Mesenchymal stem cell (in vitro differentiated cells and primary cell): ENCODE results near the gene SMARCD3.

ENCODE experiments used
- DNase-seq: peaks from one replicate; pipeline ENCODE4 v3.0.0-alpha.2; 2013
- H2AFZ ChIP-seq: one replicate; pipeline ENCODE4 v1.6.1; 2013; ENCODE audit warnings: low read depth, mild to moderate bottlenecking, control low read depth, inconsistent platforms, low read length, moderate library complexity
- H2AK5ac ChIP-seq: 2 replicates; pipeline ENCODE4 v1.6.1; 2013; ENCODE audit warnings: low read length, moderate library complexity, mild to moderate bottlenecking, inconsistent platforms; ENCODE audit not compliant: severe bottlenecking
- H2BK120ac ChIP-seq: one replicate; pipeline ENCODE4 v1.6.1; 2013; ENCODE audit warnings: low read depth, mild to moderate bottlenecking, inconsistent platforms, low read length, moderate library complexity
- H2BK12ac ChIP-seq, 2 experiments: one replicate each; pipeline ENCODE4 v1.6.1; 2013; ENCODE audit warnings: inconsistent platforms in 2 of 2, low read length in 2 of 2, mild to moderate bottlenecking in 2 of 2, moderate library complexity in 2 of 2, control low read depth in 1 of 2
- H2BK15ac ChIP-seq: one replicate; pipeline ENCODE4 v1.6.1; 2013; ENCODE audit warnings: mild to moderate bottlenecking, low read depth, inconsistent platforms; ENCODE audit not compliant: poor library complexity, severe bottlenecking
- H2BK5ac ChIP-seq: 2 replicates; pipeline ENCODE4 v1.6.1; 2013; ENCODE audit warnings: low read depth, mild to moderate bottlenecking, low read length, control low read depth, inconsistent platforms; ENCODE audit not compliant: poor library complexity, severe bottlenecking
- H3K14ac ChIP-seq, 2 experiments: one replicate each; pipeline ENCODE4 v1.6.1; 2013; ENCODE audit warnings: inconsistent platforms in 2 of 2, low read length in 2 of 2, control low read depth in 1 of 2, mild to moderate bottlenecking in 1 of 2, moderate library complexity in 1 of 2
- H3K18ac ChIP-seq, 2 experiments: one replicate each; pipeline ENCODE4 v1.6.1; 2013; ENCODE audit warnings: inconsistent platforms in 2 of 2, low read length in 2 of 2, control low read depth in 1 of 2, low read depth in 1 of 2, mild to moderate bottlenecking in 1 of 2
- H3K23ac ChIP-seq, 2 experiments: one replicate each; pipeline ENCODE4 v1.6.1; 2013; ENCODE audit warnings: inconsistent platforms in 2 of 2, low read length in 2 of 2, mild to moderate bottlenecking in 2 of 2, moderate library complexity in 2 of 2, control low read depth in 1 of 2
- H3K27ac ChIP-seq: 2 replicates; pipeline ENCODE4 v1.5.1; 2013; ENCODE audit warnings: mild to moderate bottlenecking, moderate library complexity, low read length, control low read depth, inconsistent platforms; ENCODE audit not compliant: poor library complexity, severe bottlenecking
- H3K27me3 ChIP-seq, 2 experiments: 2 replicates each; pipeline versions ENCODE4 v1.6.1 to v1.7.0; 2013; ENCODE audit warnings: low read length in 2 of 2, mild to moderate bottlenecking in 2 of 2, moderate library complexity in 2 of 2, control low read depth in 1 of 2, inconsistent platforms in 1 of 2; ENCODE audit not compliant: control insufficient read depth in 1 of 2, insufficient read depth in 1 of 2
- H3K36me3 ChIP-seq, 2 experiments: 2 replicates each; pipeline versions ENCODE4 v1.6.1 to v1.7.0; 2013; ENCODE audit warnings: low read length in 2 of 2, control low read depth in 1 of 2, inconsistent platforms in 1 of 2, low read depth in 1 of 2, mild to moderate bottlenecking in 1 of 2; ENCODE audit not compliant: insufficient read depth in 2 of 2, control insufficient read depth in 1 of 2
- H3K4ac ChIP-seq, 2 experiments: one replicate each; pipeline ENCODE4 v1.6.1; 2013; ENCODE audit warnings: inconsistent platforms in 2 of 2, low read length in 2 of 2, mild to moderate bottlenecking in 2 of 2, moderate library complexity in 2 of 2, control low read depth in 1 of 2, low read depth in 1 of 2
- H3K4me1 ChIP-seq: 2 replicates; pipeline ENCODE4 v1.6.1; 2013; ENCODE audit warnings: low read depth, low read length, control low read depth; ENCODE audit not compliant: control insufficient read depth, insufficient read depth
- H3K4me2 ChIP-seq: 2 replicates; pipeline ENCODE4 v1.6.1; 2013; ENCODE audit warnings: low read length, mild to moderate bottlenecking, inconsistent platforms; ENCODE audit not compliant: poor library complexity, severe bottlenecking
- H3K4me3 ChIP-seq, 2 experiments: 2 replicates each; pipeline versions ENCODE4 v1.5.1 to v1.7.0; 2013; ENCODE audit warnings: low read length in 2 of 2, mild to moderate bottlenecking in 2 of 2, control low read depth in 1 of 2, low read depth in 1 of 2; ENCODE audit not compliant: insufficient read depth in 1 of 2
- H3K79me1 ChIP-seq: replicated peaks from 2 replicates; pipeline ENCODE4 v1.6.1; 2013; ENCODE audit warnings: mild to moderate bottlenecking, control low read depth, low read length, inconsistent platforms; ENCODE audit not compliant: poor library complexity, severe bottlenecking
- H3K9ac ChIP-seq: 2 replicates; pipeline ENCODE4 v1.7.0; 2013; ENCODE audit warnings: mild to moderate bottlenecking, low read length, moderate library complexity
- H3K9me3 ChIP-seq: 2 replicates; pipeline ENCODE4 v1.7.0; 2013; ENCODE audit warnings: mild to moderate bottlenecking, low read length; ENCODE audit not compliant: control insufficient read depth
- H4K8ac ChIP-seq: one replicate; pipeline ENCODE4 v1.6.1; 2013; ENCODE audit warnings: inconsistent platforms, mild to moderate bottlenecking, low read length, moderate library complexity
- H4K91ac ChIP-seq: one replicate; pipeline ENCODE4 v1.6.1; 2013; ENCODE audit warnings: mild to moderate bottlenecking, low read length, inconsistent platforms
- WGBS: methylation state at CpG from one replicate; pipeline ENCODE4 v1.1.7; 2013; ENCODE audit warnings: mixed read lengths; 5-methylcytosine and 5-hydroxymethylcytosine counted together

SMARCD3 gene

DNA sequence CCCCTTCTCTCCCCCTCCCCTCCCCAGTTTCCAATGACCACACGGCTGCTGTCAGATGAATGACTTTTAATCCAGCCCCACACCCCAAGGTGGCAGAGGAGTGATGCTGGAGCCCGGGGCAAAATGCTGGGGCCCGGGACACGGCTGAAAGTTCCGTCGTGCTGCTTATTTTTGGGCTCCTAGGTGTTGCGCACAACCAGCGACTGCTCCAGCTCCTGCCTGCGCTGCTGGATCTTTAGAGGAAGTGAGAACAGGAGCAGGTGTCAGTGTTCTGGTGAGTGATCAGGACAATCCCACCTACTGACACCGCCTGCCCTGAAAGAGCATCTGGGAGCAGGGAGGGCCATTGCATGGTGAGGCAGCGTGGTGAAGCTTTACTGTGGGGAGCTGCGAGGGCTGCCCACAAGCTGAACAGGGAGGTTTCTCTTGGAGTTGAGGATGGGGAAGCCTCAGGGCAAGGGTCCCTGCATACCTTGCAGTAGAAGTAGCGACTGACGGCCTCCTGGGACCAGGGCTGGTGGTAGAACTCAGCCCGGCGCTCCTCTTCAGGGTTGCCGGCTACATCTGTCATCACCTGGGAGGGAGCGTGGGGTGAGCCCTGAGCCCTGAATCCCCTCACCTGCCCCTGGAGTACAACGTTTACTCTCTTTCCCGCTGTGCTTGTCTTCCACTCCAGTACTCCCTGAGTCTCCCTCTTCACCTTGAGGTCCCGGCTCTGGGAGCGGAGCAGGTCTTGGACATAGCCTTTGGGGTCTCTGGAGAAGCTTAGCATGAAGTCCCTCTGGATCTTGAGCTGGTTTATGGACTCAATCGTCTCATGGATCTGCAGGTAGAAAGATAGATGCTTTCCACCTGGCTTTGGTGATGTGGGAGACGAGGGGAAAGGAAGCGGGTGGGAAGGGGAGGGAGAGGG is 9.3 kb downstream of the SMARCD3 start:
- H2BK12ac ChIP-seq: no peak overlapping the region
- no peak overlapping the region for H2AFZ ChIP-seq
- WGBS: 94% methylated on average over 25 of the region's 25 CpGs
- H3K36me3 ChIP-seq: peaks cover 79 to 87% of the 10 kb centered on the region in 2 experiments
- H3K18ac ChIP-seq: no peak overlapping the region
- peaks cover 26% of the 10 kb centered on the region for H3K79me1 ChIP-seq
- DNase-seq: no peak
- no peak overlapping the region for H3K14ac ChIP-seq
- no peaks in the 10 kb centered on the region for H3K9me3 ChIP-seq
- H3K4me2 ChIP-seq: no peak overlapping the region
- H2BK5ac ChIP-seq: no peak overlapping the region
- H3K4ac ChIP-seq: no peak overlapping the region
- H4K8ac ChIP-seq: no peak overlapping the region
- H3K23ac ChIP-seq: no peak overlapping the region
- H3K27me3 ChIP-seq: no peaks in the 10 kb centered on the region
- H3K27ac ChIP-seq: no peak overlapping the region
- H2AK5ac ChIP-seq: no peak overlapping the region
- H4K91ac ChIP-seq: no peak overlapping the region
- H3K4me1 ChIP-seq: peaks cover 16% of the 10 kb centered on the region
- no peak overlapping the region for H2BK120ac ChIP-seq
- H2BK15ac ChIP-seq: no peak overlapping the region
- no peak overlapping the region for H3K4me3 ChIP-seq
- H3K9ac ChIP-seq: no peak overlapping the region

- no peak overlapping the region for H2BK5ac ChIP-seq
- H3K4ac ChIP-seq: no peak overlapping the region
- no peak overlapping the region for H3K18ac ChIP-seq
- H4K8ac ChIP-seq: peak overlapping the region; percentile 15
- no peaks in the 10 kb centered on the region for H3K27me3 ChIP-seq
- no peak overlapping the region for H2AFZ ChIP-seq
- H3K79me1 ChIP-seq: peaks cover 21% of the 10 kb centered on the region
- no peak overlapping the region for H2BK15ac ChIP-seq
- no peak overlapping the region for H3K27ac ChIP-seq
- H2BK12ac ChIP-seq: no peak overlapping the region
- WGBS: 92% methylated on average over 16 of the region's 17 CpGs
- no peak overlapping the region for H3K9ac ChIP-seq
- no peak overlapping the region for H3K23ac ChIP-seq
- H3K4me2 ChIP-seq: no peak overlapping the region
- H2AK5ac ChIP-seq: no peak overlapping the region
- no peak overlapping the region for H3K4me3 ChIP-seq
- H3K4me1 ChIP-seq: peaks cover 21% of the 10 kb centered on the region
- no peaks in the 10 kb centered on the region for H3K9me3 ChIP-seq
- H4K91ac ChIP-seq: no peak overlapping the region
- H2BK120ac ChIP-seq: no peak overlapping the region
- no peak overlapping the region for H3K14ac ChIP-seq
- H3K36me3 ChIP-seq: peaks cover 81 to 88% of the 10 kb centered on the region in 2 experiments
- DNase-seq: no peak
These were observed 10.2 kb downstream of the SMARCD3 start for GRCh38 chr7:151238190-151238810.

DNA sequence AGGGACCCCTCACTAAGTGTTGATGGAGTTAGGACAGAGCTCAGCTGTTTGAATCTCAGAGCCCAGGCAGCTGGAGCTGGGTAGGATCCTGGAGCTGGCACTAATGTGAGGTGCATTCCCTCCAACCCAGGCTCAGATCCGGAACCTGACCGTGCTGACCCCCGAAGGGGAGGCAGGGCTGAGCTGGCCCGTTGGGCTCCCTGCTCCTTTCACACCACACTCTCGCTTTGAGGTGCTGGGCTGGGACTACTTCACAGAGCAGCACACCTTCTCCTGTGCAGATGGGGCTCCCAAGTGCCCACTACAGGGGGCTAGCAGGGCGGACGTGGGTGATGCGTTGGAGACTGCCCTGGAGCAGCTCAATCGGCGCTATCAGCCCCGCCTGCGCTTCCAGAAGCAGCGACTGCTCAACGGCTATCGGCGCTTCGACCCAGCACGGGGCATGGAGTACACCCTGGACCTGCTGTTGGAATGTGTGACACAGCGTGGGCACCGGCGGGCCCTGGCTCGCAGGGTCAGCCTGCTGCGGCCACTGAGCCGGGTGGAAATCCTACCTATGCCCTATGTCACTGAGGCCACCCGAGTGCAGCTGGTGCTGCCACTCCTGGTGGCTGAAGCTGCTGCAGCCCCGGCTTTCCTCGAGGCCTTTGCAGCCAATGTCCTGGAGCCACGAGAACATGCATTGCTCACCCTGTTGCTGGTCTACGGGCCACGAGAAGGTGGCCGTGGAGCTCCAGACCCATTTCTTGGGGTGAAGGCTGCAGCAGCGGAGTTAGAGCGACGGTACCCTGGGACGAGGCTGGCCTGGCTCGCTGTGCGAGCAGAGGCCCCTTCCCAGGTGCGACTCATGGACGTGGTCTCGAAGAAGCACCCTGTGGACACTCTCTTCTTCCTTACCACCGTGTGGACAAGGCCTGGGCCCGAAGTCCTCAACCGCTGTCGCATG is 11.0 kb downstream of the SMARCD3 start:
- Histone ChIP-seq H3K4me3 (no peak overlapping the region), H2BK5ac (no peak overlapping the region), H3K14ac (no peak overlapping the region), H3K23ac (no peak overlapping the region), H2BK15ac (no peak overlapping the region), H3K4ac (no peak overlapping the region), H3K36me3 (peaks cover 80 to 81% of the 10 kb centered on the region in 2 experiments), H3K4me1 (peaks cover 22% of the 10 kb centered on the region), H3K9me3 (no peaks in the 10 kb centered on the region), H3K18ac (no peak overlapping the region), H2BK120ac (no peak overlapping the region), H4K8ac (peak overlapping the region; percentile 15), H3K4me2 (no peak overlapping the region), H2BK12ac (no peak overlapping the region), H3K27ac (no peak overlapping the region), H3K79me1 (peaks cover 16% of the 10 kb centered on the region), H2AK5ac (no peak overlapping the region), H2AFZ (no peak overlapping the region), H3K27me3 (no peaks in the 10 kb centered on the region), H3K9ac (no peak overlapping the region), H4K91ac (no peak overlapping the region)
- WGBS: 96% methylated on average over 44 of the region's 44 CpGs
- DNase-seq: no peak
